H9 (cell line): ENCODE data around the gene NOVA2. TPM values are rescaled to one million over a fixed set of nuclear protein-coding genes. Genes with fewer than 3 reads are reported as not detected.
"Not testable (repeated sequence)": the region's sequence is repeated elsewhere in the genome, so short reads cannot be mapped to it uniquely, and the experiment has no call there.

Experiments used
- DNase-seq: peaks from one replicate; pipeline ENCODE4 v3.0.0-alpha.2; 2017
- H2AFZ ChIP-seq: one replicate; pipeline ENCODE4 v1.6.1; 2013; ENCODE audit warnings: mild to moderate bottlenecking, low read length, control low read depth, moderate library complexity
- H2AK5ac ChIP-seq: 2 replicates; pipeline ENCODE4 v1.6.1; 2013; ENCODE audit warnings: low read length, control low read depth, mixed read lengths; ENCODE audit not compliant: insufficient read length
- H2BK120ac ChIP-seq: one replicate; pipeline ENCODE4 v1.6.1; 2013; ENCODE audit warnings: low read depth, mild to moderate bottlenecking, low read length, control low read depth, inconsistent platforms; ENCODE audit not compliant: poor library complexity, severe bottlenecking
- H2BK12ac ChIP-seq: 2 replicates; pipeline ENCODE4 v1.6.1; 2013; ENCODE audit warnings: low read length, control low read depth, mixed read lengths, low read depth; ENCODE audit not compliant: insufficient read length
- H2BK15ac ChIP-seq: 2 replicates; pipeline ENCODE4 v1.6.1; 2013; ENCODE audit warnings: low read depth, low read length, control low read depth
- H2BK20ac ChIP-seq: one replicate; pipeline ENCODE4 v1.6.1; 2013; ENCODE audit warnings: low read depth, mild to moderate bottlenecking, low read length, control low read depth, inconsistent platforms; ENCODE audit not compliant: poor library complexity, severe bottlenecking
- H2BK5ac ChIP-seq: 2 replicates; pipeline ENCODE4 v1.6.1; 2013; ENCODE audit warnings: low read length, control low read depth, mixed read lengths; ENCODE audit not compliant: insufficient read length
- H3K14ac ChIP-seq: 2 replicates; pipeline ENCODE4 v1.6.1; 2013; ENCODE audit warnings: low read length, control low read depth; ENCODE audit not compliant: insufficient read depth
- H3K18ac ChIP-seq: 2 replicates; pipeline ENCODE4 v1.6.1; 2013; ENCODE audit warnings: low read depth, mild to moderate bottlenecking, mixed read lengths, low read length, control low read depth; ENCODE audit not compliant: insufficient read length
- H3K23ac ChIP-seq: 2 replicates; pipeline ENCODE4 v1.6.1; 2013; ENCODE audit warnings: low read length, control low read depth, mixed read lengths, low read depth; ENCODE audit not compliant: insufficient read length
- H3K23me2 ChIP-seq: 2 replicates; pipeline ENCODE4 v1.6.1; 2013; ENCODE audit warnings: low read depth, mild to moderate bottlenecking, mixed read lengths, low read length, control low read depth; ENCODE audit not compliant: insufficient read length, poor library complexity, severe bottlenecking
- H3K27ac ChIP-seq: 2 replicates; pipeline ENCODE4 v1.5.1; 2013; ENCODE audit warnings: low read length, control low read depth, mixed read lengths, low read depth; ENCODE audit not compliant: insufficient read length
- H3K27me3 ChIP-seq: 2 replicates; pipeline ENCODE4 v1.6.1; 2013; ENCODE audit warnings: low read length, control low read depth, inconsistent platforms; ENCODE audit not compliant: insufficient read depth
- H3K4ac ChIP-seq: 2 replicates; pipeline ENCODE4 v1.6.1; 2013; ENCODE audit warnings: low read depth, mild to moderate bottlenecking, control low read depth, inconsistent platforms, low read length, moderate library complexity
- H3K4me1 ChIP-seq: 2 replicates; pipeline ENCODE4 v1.6.1; 2013; ENCODE audit warnings: low read length, control low read depth, inconsistent platforms; ENCODE audit not compliant: insufficient read depth
- H3K4me2 ChIP-seq: 2 replicates; pipeline ENCODE4 v1.6.1; 2013; ENCODE audit warnings: low read length, control low read depth, mixed read lengths; ENCODE audit not compliant: insufficient read length, insufficient read depth
- H3K56ac ChIP-seq: 2 replicates; pipeline ENCODE4 v1.6.1; 2013; ENCODE audit warnings: low read depth, mild to moderate bottlenecking, mixed read lengths, low read length, control low read depth; ENCODE audit not compliant: insufficient read length
- H3K79me1 ChIP-seq: 2 replicates; pipeline ENCODE4 v1.6.1; 2013; ENCODE audit warnings: low read depth, mild to moderate bottlenecking, moderate library complexity, low read length, control low read depth, inconsistent platforms; ENCODE audit not compliant: insufficient read depth, poor library complexity, severe bottlenecking
- H3K79me2 ChIP-seq: 2 replicates; pipeline ENCODE4 v1.6.1; 2013; ENCODE audit warnings: low read length, control low read depth, inconsistent platforms; ENCODE audit not compliant: insufficient read depth
- H3K9ac ChIP-seq: 2 replicates; pipeline ENCODE4 v1.6.1; 2013; ENCODE audit warnings: low read length, control low read depth, mixed read lengths; ENCODE audit not compliant: insufficient read length; ENCODE audit errors: extremely low read depth
- H3K9me3 ChIP-seq: one replicate; pipeline ENCODE4 v1.6.1; 2013; ENCODE audit warnings: low read depth, low read length, inconsistent platforms; ENCODE audit not compliant: control insufficient read depth
- H3T11ph ChIP-seq: one replicate; pipeline ENCODE4 v1.6.1; 2013; ENCODE audit warnings: mild to moderate bottlenecking, low read length, control low read depth, inconsistent platforms
- H4K20me1 ChIP-seq: one replicate; pipeline ENCODE4 v1.6.1; 2013; ENCODE audit not compliant: control insufficient read depth, insufficient read length, insufficient read depth
- H4K5ac ChIP-seq: 2 replicates; pipeline ENCODE4 v1.6.1; 2013; ENCODE audit warnings: low read depth, mild to moderate bottlenecking, mixed read lengths, low read length, control low read depth; ENCODE audit not compliant: insufficient read length
- H4K8ac ChIP-seq: replicated peaks from 2 replicates; pipeline ENCODE4 v1.6.1; 2013; ENCODE audit warnings: low read length, control low read depth, mixed read lengths, low read depth; ENCODE audit not compliant: insufficient read length
- H4K91ac ChIP-seq: 2 replicates; pipeline ENCODE4 v1.6.1; 2013; ENCODE audit warnings: low read depth, mild to moderate bottlenecking, moderate library complexity, mixed read lengths, low read length, control low read depth; ENCODE audit not compliant: insufficient read length
- H3K27ac Mint-ChIP-seq, 3 experiments: 2 replicates in 2 of 3; 3 replicates in 1 of 3; pipeline ENCODE4 v1.8.0; 2020 to 2021; ENCODE audit warnings: mixed read lengths in 3 of 3, mild to moderate bottlenecking in 1 of 3, moderate library complexity in 1 of 3
- H3K27me3 Mint-ChIP-seq: 2 replicates; pipeline ENCODE4 v1.8.0; 2021; ENCODE audit warnings: low read depth, mild to moderate bottlenecking, moderate library complexity, mixed read lengths
- H3K36me3 Mint-ChIP-seq, 3 experiments: 2 replicates in 2 of 3; 3 replicates in 1 of 3; pipeline ENCODE4 v1.8.0; 2020 to 2021; ENCODE audit warnings: low read depth in 3 of 3, mixed read lengths in 3 of 3; ENCODE audit not compliant: insufficient read depth in 1 of 3
- H3K4me1 Mint-ChIP-seq, 2 experiments: 2 replicates each; pipeline ENCODE4 v1.8.0; 2020; ENCODE audit warnings: mixed read lengths in 2 of 2
- H3K4me3 Mint-ChIP-seq, 2 experiments: 2 replicates in 1 of 2; 3 replicates in 1 of 2; pipeline ENCODE4 v1.8.0; 2020 to 2021; ENCODE audit warnings: mild to moderate bottlenecking in 2 of 2, mixed read lengths in 2 of 2, moderate library complexity in 1 of 2
- H3K9me3 Mint-ChIP-seq, 2 experiments: 2 replicates in 1 of 2; 3 replicates in 1 of 2; pipeline ENCODE4 v1.8.0; 2020; ENCODE audit warnings: mild to moderate bottlenecking in 2 of 2, mixed read lengths in 2 of 2, moderate library complexity in 1 of 2
- WGBS: extraction: QIAGEN DNeasy Blood & Tissue Kit; methylation state at CpG from one replicate; pipeline ENCODE4 v1.1.7; 2013; ENCODE audit warnings: missing lambda C conversion rate, low lambda C conversion rate, mixed read lengths; ENCODE audit not compliant: insufficient read length; ENCODE audit errors: extremely low coverage; 5-methylcytosine and 5-hydroxymethylcytosine counted together
- total RNA-seq: library from RNA; stranded (reverse); gene quantifications from 2 replicates; pipeline ENCODE4 v1.2.1, GENCODE V29; 2021
- TF ChIP-seq, protein P1 (sequence below): fragments of 200-600 bp; sonication (generic); conservative IDR thresholded peaks from 3 replicates; pipeline ENCODE4 v1.8.0; 2021; ENCODE audit warnings: antibody characterized with exemption, mild to moderate bottlenecking

Gene NOVA2
- total RNA-seq, 1 experiment from 2014 or later = 8.8 TPM

DNA sequence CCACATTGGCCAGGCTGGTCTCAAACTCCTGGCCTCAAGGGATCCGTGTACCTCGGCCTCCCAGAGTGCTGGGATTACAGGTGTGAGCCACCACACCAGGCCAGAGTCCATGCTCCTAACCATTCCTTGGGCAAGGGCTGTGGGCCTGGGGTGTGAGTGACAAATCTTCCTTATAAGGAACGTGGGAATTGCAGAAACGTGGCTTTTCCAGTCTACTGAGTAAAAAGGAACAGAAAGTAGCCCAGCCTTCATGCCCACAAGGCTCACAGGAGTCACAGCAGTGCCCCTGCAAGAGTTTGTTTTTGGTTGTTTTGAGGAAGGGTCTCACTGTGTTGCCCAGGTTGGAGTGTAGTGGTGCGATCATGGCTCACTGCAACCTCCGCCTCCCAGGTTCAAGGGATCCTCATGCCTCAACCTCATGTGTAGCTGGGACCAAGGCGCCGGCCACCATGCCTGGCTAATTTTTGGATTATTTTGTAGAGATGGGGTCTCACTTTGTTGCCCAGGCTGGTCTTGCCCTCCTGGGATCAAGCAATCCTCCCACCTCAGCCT is 76.3 kb downstream of the NOVA2 start:
- no CpG with 5 or more reads among the region's 8 CpGs for WGBS

DNA sequence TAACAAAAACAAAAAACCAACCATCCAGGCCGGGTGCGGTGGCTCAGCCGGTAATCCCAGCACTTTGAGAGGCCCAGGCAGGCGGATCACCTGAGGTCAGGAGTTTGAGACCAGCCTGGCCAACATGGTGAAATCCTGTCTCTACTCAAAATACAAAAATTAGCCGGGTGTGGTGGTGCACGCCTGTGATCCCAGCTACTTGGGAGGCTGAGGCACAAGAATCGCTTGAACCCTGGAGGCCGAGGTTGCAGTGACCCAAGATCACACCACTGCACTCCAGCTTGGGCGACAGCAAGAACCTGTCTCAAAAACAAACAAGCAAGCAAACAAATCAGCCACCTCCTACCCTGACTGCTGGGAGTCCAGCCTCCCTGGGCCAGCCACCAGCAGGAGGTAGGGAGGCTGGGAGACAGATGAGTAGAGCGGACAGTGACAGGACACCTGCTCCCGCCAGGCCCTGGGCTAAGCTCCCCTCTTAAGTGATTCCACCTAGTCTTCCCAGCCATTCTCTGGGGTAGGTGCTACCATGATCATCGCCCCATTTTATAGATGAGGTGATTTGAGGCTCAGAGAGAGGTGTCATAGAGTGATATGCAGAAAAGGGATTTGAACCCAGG is 77.6 kb downstream of the NOVA2 start:
- not testable (repeated sequence) for H3K23me2 ChIP-seq, H3K27me3 Mint-ChIP-seq, H4K20me1 ChIP-seq, H3K79me2 ChIP-seq, H3K56ac ChIP-seq, H4K5ac ChIP-seq, H3K4me1 ChIP-seq, H3K4ac ChIP-seq, H3K18ac ChIP-seq, H3K9ac ChIP-seq, H3K4me3 Mint-ChIP-seq, H2BK15ac ChIP-seq, DNase-seq, H3T11ph ChIP-seq, H3K4me2 ChIP-seq, H4K91ac ChIP-seq, H3K23ac ChIP-seq, H2BK5ac ChIP-seq, H2BK20ac ChIP-seq, H3K79me1 ChIP-seq, H3K27ac Mint-ChIP-seq, H4K8ac ChIP-seq, H3K27ac ChIP-seq, H2BK12ac ChIP-seq, H2AK5ac ChIP-seq, H3K14ac ChIP-seq, H2BK120ac ChIP-seq, H3K27me3 ChIP-seq, H3K9me3 Mint-ChIP-seq, H3K9me3 ChIP-seq, H2AFZ ChIP-seq
- WGBS = no CpG with 5 or more reads among the region's 12 CpGs
- Mint-ChIP-seq H3K4me1 (peaks cover 11 to 12% of the 10 kb centered on the region in 2 experiments; a peak in 3 of 4 replicates), H3K36me3 (peaks cover 16 to 33% (median 29%) of the 10 kb centered on the region in 3 experiments)

More for the DNA sequence above, 76.3 kb downstream of the NOVA2 start:
- Histone ChIP-seq H2AFZ (no peak overlapping the region), H4K20me1 (no peaks in the 10 kb centered on the region), H3K9ac (no peak overlapping the region), H3K4ac (no peak overlapping the region), H3K18ac (no peak overlapping the region), H2BK12ac (no peak overlapping the region), H3T11ph (no peak overlapping the region), H3K56ac (no peak overlapping the region), H3K23ac (no peak overlapping the region), H2AK5ac (no peak overlapping the region), H4K91ac (no peak overlapping the region), H3K14ac (no peak overlapping the region), H3K4me2 (no peak overlapping the region), H2BK120ac (no peak overlapping the region), H4K5ac (no peak overlapping the region), H3K79me1 (no peaks in the 10 kb centered on the region), H3K27me3 (peaks cover 4% of the 10 kb centered on the region; the same call in 1 of the 2 replicates), H2BK20ac (no peak overlapping the region), H3K79me2 (no peaks in the 10 kb centered on the region), H3K27ac (no peak overlapping the region), H2BK15ac (no peak overlapping the region), H4K8ac (no peak overlapping the region), H2BK5ac (no peak overlapping the region), H3K23me2 (peaks cover 9% of the 10 kb centered on the region), H3K9me3 (no peaks in the 10 kb centered on the region), H3K4me1 (no peaks in the 10 kb centered on the region)
- H3K27ac Mint-ChIP-seq = no peak overlapping the region
- TF ChIP-seq, protein P1, sequence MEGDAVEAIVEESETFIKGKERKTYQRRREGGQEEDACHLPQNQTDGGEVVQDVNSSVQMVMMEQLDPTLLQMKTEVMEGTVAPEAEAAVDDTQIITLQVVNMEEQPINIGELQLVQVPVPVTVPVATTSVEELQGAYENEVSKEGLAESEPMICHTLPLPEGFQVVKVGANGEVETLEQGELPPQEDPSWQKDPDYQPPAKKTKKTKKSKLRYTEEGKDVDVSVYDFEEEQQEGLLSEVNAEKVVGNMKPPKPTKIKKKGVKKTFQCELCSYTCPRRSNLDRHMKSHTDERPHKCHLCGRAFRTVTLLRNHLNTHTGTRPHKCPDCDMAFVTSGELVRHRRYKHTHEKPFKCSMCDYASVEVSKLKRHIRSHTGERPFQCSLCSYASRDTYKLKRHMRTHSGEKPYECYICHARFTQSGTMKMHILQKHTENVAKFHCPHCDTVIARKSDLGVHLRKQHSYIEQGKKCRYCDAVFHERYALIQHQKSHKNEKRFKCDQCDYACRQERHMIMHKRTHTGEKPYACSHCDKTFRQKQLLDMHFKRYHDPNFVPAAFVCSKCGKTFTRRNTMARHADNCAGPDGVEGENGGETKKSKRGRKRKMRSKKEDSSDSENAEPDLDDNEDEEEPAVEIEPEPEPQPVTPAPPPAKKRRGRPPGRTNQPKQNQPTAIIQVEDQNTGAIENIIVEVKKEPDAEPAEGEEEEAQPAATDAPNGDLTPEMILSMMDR = no peak
- H3K4me3 Mint-ChIP-seq = no peak overlapping the region
- no peak for DNase-seq
- H3K9me3 Mint-ChIP-seq = no peaks in the 10 kb centered on the region
- H3K27me3 Mint-ChIP-seq = peaks cover 15% of the 10 kb centered on the region
- H3K4me1 Mint-ChIP-seq = peaks cover 11 to 12% of the 10 kb centered on the region in 2 experiments; a peak in 3 of 4 replicates
- H3K36me3 Mint-ChIP-seq = peaks cover 16 to 33% (median 29%) of the 10 kb centered on the region in 3 experiments
